GM23338 (cell line): Measurements from ENCODE around the gene MAP2K6. TPM values are rescaled to one million over a fixed set of nuclear protein-coding genes. Genes with fewer than 3 reads are reported as not detected.

Source experiments
- ATAC-seq: fragments of 200-7000 bp; cut with Tn5 transposase; 3 replicates; pipeline ENCODE4 v1.9.1; 2020
- DNase-seq: peaks from one replicate; pipeline ENCODE4 v3.0.0-alpha.2; 2015; ENCODE audit warnings: low spot score
- H2AFZ ChIP-seq: fragments of 200-600 bp; sonication (generic); 2 replicates; pipeline ENCODE4 v1.8.0; 2016; ENCODE audit warnings: antibody characterized with exemption, mild to moderate bottlenecking, moderate library complexity
- H3F3A ChIP-seq: fragments of 200-600 bp; sonication (generic); replicated peaks from 2 replicates; pipeline ENCODE4 v1.8.0; 2017; ENCODE audit warnings: antibody characterized with exemption, mixed run types, low read depth
- H3K27ac ChIP-seq: fragments of 200-600 bp; sonication (generic); 2 replicates; pipeline ENCODE4 v1.6.1; 2016; ENCODE audit warnings: low read depth
- H3K27me3 ChIP-seq: fragments of 200-600 bp; sonication (generic); 2 replicates; pipeline ENCODE4 v1.8.0; 2016; ENCODE audit warnings: mild to moderate bottlenecking, mixed run types, moderate library complexity; ENCODE audit not compliant: insufficient read depth
- H3K36me3 ChIP-seq: fragments of 200-600 bp; sonication (generic); 2 replicates; pipeline ENCODE4 v1.8.0; 2016; ENCODE audit warnings: mild to moderate bottlenecking; ENCODE audit not compliant: insufficient read depth
- H3K4me1 ChIP-seq: fragments of 200-600 bp; sonication (generic); 2 replicates; pipeline ENCODE4 v1.8.0; 2016; ENCODE audit warnings: mild to moderate bottlenecking, moderate library complexity; ENCODE audit not compliant: insufficient read depth
- H3K4me2 ChIP-seq: fragments of 200-600 bp; sonication (generic); 2 replicates; pipeline ENCODE4 v1.7.1; 2017; ENCODE audit warnings: mixed run types
- H3K4me3 ChIP-seq: fragments of 200-600 bp; sonication (generic); 2 replicates; pipeline ENCODE4 v1.6.1; 2016; ENCODE audit warnings: mixed run types
- H3K79me2 ChIP-seq: fragments of 200-600 bp; sonication (generic); replicated peaks from 2 replicates; pipeline ENCODE4 v1.8.0; 2017; ENCODE audit warnings: mild to moderate bottlenecking; ENCODE audit not compliant: insufficient read depth
- H3K9me2 ChIP-seq: fragments of 200-600 bp; sonication (generic); 2 replicates; pipeline ENCODE4 v1.8.0; 2017; ENCODE audit not compliant: insufficient read depth
- H4K20me1 ChIP-seq: fragments of 200-600 bp; sonication (generic); replicated peaks from 2 replicates; pipeline ENCODE4 v1.8.0; 2017; ENCODE audit warnings: mild to moderate bottlenecking; ENCODE audit not compliant: insufficient read depth
- H3K27ac Mint-ChIP-seq: 2 replicates; pipeline ENCODE4 v1.8.0; 2020; ENCODE audit warnings: inconsistent platforms, mild to moderate bottlenecking, moderate library complexity, mixed read lengths
- H3K27me3 Mint-ChIP-seq: 3 replicates; pipeline ENCODE4 v1.8.0; 2022; ENCODE audit warnings: low read depth, mild to moderate bottlenecking, moderate library complexity, mixed read lengths, inconsistent platforms; ENCODE audit not compliant: insufficient read depth, poor library complexity
- H3K36me3 Mint-ChIP-seq: 3 replicates; pipeline ENCODE4 v1.8.0; 2021; ENCODE audit warnings: low read depth, mild to moderate bottlenecking, inconsistent platforms, moderate library complexity, mixed read lengths
- H3K4me1 Mint-ChIP-seq: 3 replicates; pipeline ENCODE4 v1.8.0; 2020; ENCODE audit warnings: mild to moderate bottlenecking, inconsistent platforms, mixed read lengths
- H3K4me3 Mint-ChIP-seq: 3 replicates; pipeline ENCODE4 v1.8.0; 2021; ENCODE audit warnings: moderate library complexity, mild to moderate bottlenecking, inconsistent platforms, mixed read lengths
- H3K9me3 Mint-ChIP-seq: 3 replicates; pipeline ENCODE4 v1.8.0; 2020; ENCODE audit warnings: moderate library complexity, mild to moderate bottlenecking, inconsistent platforms, mixed read lengths
- CREB1 ChIP-seq: fragments of 250-450 bp; sonication (Bioruptor Pico); IDR thresholded peaks from 2 replicates; pipeline ENCODE4 v1.5.0; 2020; ENCODE audit warnings: low read depth, mild to moderate bottlenecking, moderate library complexity
- EZH2 ChIP-seq: fragments of 200-600 bp; sonication (generic); IDR thresholded peaks from one replicate; pipeline ENCODE4 v1.8.0; 2017; ENCODE audit warnings: antibody characterized with exemption, mild to moderate bottlenecking, low read depth; ENCODE audit not compliant: unreplicated experiment
- EZH2phosphoT487 ChIP-seq: fragments of 200-600 bp; sonication (generic); IDR thresholded peaks from one replicate; pipeline ENCODE4 v1.8.1; 2018; ENCODE audit warnings: antibody characterized with exemption; ENCODE audit not compliant: unreplicated experiment
- JUNB ChIP-seq: IDR thresholded peaks from one replicate; pipeline ENCODE4 v1.6.1; 2016; ENCODE audit warnings: antibody characterized with exemption; ENCODE audit not compliant: unreplicated experiment
- STAT1 ChIP-seq: IDR thresholded peaks from one replicate; pipeline ENCODE4 v1.6.1; 2016; ENCODE audit warnings: antibody characterized with exemption; ENCODE audit not compliant: unreplicated experiment
- ZNF114 ChIP-seq: fragments of 250-450 bp; sonication (Bioruptor Pico); IDR thresholded peaks from 2 replicates; pipeline ENCODE4 v1.5.0; 2020; ENCODE audit warnings: mild to moderate bottlenecking, moderate library complexity
- ZNF331 ChIP-seq: fragments of 250-450 bp; sonication (Bioruptor Pico); IDR thresholded peaks from 2 replicates; pipeline ENCODE4 v1.5.0; 2020; ENCODE audit warnings: low read depth, mild to moderate bottlenecking, moderate library complexity
- polyA plus RNA-seq: library from polyadenylated mRNA; unstranded; fragments of >200 nt; fragmentation: Nextera tagmentation; extraction: Ambion mirVana; gene quantifications from 2 replicates; pipeline ENCODE4 v1.2.1, GENCODE V29; 2016
- total RNA-seq: library from RNA; depleted of rRNA; stranded (reverse); fragments of >200 nt; shearing (Covaris generic); gene quantifications from 2 replicates; pipeline ENCODE4 v1.2.3, GENCODE V29; 2014
- TF ChIP-seq, protein P1 (sequence below), 2 experiments: fragments of 200-600 bp in 1 of 2; sonication (generic) in 1 of 2; conservative IDR thresholded peaks; 2 replicates each; pipeline versions ENCODE4 v1.5.1 to v1.6.1; 2016 to 2017; ENCODE audit warnings: antibody characterized with exemption in 2 of 2, low read depth in 2 of 2, mild to moderate bottlenecking in 2 of 2, moderate library complexity in 1 of 2
- TF ChIP-seq, protein P2 (sequence below): IDR thresholded peaks from 2 replicates; pipeline ENCODE4 v1.6.1; 2016; ENCODE audit warnings: antibody characterized with exemption
- TF ChIP-seq, protein P3 (sequence below): fragments of 250-450 bp; sonication (Bioruptor Pico); IDR thresholded peaks from 2 replicates; pipeline ENCODE4 v1.5.0; 2020; ENCODE audit warnings: mild to moderate bottlenecking, moderate library complexity
- TF ChIP-seq, protein P4 (sequence below): IDR thresholded peaks from one replicate; pipeline ENCODE4 v1.6.1; 2018; ENCODE audit warnings: antibody characterized with exemption; ENCODE audit not compliant: unreplicated experiment

Gene MAP2K6
- total and polyA plus RNA-seq, 2 experiments from 2014 or later: 26.3 to 31.1 TPM

DNA sequence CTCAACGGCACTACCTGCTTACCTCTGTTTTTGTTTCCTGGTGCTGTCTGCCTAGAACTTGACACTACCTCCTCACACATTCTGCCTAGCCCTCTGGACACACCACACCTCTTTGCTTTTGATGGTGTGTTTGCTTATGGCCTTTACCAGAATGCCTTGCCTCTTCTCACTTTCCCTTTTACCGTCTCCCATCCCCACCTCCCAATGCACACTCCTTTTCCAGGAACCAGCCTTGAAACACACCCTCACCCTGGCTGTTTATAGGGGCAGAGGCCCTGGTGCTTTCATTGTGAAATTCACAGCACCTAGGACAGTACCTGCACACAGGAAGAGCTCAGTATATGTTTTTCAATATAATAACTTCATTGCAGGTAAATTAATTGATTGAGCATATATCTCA is 56.2 kb downstream of the MAP2K6 start:
- Histone ChIP-seq H3K79me2 (peaks cover 34% of the 10 kb centered on the region), H3K4me2 (no peak overlapping the region), H3K4me3 (no peak overlapping the region), H3K36me3 (no peaks in the 10 kb centered on the region), H4K20me1 (no peaks in the 10 kb centered on the region), H3K27me3 (no peaks in the 10 kb centered on the region), H2AFZ (no peak overlapping the region), H3F3A (no peaks in the 10 kb centered on the region), H3K9me2 (0 out of 2 replicates have a peak, but pooled peaks cover 3% of the 10 kb centered on the region), H3K27ac (no peak overlapping the region), H3K4me1 (peaks cover 20% of the 10 kb centered on the region)
- ATAC-seq: no peak
- peaks cover 25% of the 10 kb centered on the region for H3K36me3 Mint-ChIP-seq
- TF ChIP-seq ZNF331 (CRISPR knock-in tag) (no peak), EZH2phosphoT487 (no peak), STAT1 (no peak), CREB1 (no peak), EZH2 (no peak), JUNB (no peak), ZNF114 (CRISPR knock-in tag) (no peak)
- TF ChIP-seq, protein P1, sequence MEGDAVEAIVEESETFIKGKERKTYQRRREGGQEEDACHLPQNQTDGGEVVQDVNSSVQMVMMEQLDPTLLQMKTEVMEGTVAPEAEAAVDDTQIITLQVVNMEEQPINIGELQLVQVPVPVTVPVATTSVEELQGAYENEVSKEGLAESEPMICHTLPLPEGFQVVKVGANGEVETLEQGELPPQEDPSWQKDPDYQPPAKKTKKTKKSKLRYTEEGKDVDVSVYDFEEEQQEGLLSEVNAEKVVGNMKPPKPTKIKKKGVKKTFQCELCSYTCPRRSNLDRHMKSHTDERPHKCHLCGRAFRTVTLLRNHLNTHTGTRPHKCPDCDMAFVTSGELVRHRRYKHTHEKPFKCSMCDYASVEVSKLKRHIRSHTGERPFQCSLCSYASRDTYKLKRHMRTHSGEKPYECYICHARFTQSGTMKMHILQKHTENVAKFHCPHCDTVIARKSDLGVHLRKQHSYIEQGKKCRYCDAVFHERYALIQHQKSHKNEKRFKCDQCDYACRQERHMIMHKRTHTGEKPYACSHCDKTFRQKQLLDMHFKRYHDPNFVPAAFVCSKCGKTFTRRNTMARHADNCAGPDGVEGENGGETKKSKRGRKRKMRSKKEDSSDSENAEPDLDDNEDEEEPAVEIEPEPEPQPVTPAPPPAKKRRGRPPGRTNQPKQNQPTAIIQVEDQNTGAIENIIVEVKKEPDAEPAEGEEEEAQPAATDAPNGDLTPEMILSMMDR (conservative IDR thresholded peaks at IDR 0.05; ENCODE audit: low read depth in 2 of 2): no peak
- TF ChIP-seq, protein P2, sequence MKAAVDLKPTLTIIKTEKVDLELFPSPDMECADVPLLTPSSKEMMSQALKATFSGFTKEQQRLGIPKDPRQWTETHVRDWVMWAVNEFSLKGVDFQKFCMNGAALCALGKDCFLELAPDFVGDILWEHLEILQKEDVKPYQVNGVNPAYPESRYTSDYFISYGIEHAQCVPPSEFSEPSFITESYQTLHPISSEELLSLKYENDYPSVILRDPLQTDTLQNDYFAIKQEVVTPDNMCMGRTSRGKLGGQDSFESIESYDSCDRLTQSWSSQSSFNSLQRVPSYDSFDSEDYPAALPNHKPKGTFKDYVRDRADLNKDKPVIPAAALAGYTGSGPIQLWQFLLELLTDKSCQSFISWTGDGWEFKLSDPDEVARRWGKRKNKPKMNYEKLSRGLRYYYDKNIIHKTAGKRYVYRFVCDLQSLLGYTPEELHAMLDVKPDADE: no peak
- TF ChIP-seq, protein P3, sequence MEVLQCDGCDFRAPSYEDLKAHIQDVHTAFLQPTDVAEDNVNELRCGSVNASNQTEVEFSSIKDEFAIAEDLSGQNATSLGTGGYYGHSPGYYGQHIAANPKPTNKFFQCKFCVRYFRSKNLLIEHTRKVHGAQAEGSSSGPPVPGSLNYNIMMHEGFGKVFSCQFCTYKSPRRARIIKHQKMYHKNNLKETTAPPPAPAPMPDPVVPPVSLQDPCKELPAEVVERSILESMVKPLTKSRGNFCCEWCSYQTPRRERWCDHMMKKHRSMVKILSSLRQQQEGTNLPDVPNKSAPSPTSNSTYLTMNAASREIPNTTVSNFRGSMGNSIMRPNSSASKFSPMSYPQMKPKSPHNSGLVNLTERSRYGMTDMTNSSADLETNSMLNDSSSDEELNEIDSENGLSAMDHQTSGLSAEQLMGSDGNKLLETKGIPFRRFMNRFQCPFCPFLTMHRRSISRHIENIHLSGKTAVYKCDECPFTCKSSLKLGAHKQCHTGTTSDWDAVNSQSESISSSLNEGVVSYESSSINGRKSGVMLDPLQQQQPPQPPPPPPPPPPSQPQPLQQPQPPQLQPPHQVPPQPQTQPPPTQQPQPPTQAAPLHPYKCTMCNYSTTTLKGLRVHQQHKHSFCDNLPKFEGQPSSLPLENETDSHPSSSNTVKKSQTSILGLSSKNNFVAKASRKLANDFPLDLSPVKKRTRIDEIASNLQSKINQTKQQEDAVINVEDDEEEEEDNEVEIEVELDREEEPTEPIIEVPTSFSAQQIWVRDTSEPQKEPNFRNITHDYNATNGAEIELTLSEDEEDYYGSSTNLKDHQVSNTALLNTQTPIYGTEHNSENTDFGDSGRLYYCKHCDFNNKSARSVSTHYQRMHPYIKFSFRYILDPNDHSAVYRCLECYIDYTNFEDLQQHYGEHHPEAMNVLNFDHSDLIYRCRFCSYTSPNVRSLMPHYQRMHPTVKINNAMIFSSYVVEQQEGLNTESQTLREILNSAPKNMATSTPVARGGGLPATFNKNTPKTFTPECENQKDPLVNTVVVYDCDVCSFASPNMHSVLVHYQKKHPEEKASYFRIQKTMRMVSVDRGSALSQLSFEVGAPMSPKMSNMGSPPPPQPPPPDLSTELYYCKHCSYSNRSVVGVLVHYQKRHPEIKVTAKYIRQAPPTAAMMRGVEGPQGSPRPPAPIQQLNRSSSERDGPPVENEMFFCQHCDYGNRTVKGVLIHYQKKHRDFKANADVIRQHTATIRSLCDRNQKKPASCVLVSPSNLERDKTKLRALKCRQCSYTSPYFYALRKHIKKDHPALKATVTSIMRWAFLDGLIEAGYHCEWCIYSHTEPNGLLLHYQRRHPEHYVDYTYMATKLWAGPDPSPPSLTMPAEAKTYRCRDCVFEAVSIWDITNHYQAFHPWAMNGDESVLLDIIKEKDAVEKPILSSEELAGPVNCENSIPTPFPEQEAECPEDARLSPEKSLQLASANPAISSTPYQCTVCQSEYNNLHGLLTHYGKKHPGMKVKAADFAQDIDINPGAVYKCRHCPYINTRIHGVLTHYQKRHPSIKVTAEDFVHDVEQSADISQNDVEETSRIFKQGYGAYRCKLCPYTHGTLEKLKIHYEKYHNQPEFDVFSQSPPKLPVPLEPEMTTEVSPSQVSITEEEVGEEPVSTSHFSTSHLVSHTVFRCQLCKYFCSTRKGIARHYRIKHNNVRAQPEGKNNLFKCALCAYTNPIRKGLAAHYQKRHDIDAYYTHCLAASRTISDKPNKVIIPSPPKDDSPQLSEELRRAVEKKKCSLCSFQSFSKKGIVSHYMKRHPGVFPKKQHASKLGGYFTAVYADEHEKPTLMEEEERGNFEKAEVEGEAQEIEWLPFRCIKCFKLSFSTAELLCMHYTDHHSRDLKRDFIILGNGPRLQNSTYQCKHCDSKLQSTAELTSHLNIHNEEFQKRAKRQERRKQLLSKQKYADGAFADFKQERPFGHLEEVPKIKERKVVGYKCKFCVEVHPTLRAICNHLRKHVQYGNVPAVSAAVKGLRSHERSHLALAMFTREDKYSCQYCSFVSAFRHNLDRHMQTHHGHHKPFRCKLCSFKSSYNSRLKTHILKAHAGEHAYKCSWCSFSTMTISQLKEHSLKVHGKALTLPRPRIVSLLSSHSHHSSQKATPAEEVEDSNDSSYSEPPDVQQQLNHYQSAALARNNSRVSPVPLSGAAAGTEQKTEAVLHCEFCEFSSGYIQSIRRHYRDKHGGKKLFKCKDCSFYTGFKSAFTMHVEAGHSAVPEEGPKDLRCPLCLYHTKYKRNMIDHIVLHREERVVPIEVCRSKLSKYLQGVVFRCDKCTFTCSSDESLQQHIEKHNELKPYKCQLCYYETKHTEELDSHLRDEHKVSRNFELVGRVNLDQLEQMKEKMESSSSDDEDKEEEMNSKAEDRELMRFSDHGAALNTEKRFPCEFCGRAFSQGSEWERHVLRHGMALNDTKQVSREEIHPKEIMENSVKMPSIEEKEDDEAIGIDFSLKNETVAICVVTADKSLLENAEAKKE (CRISPR knock-in tag): no peak
- TF ChIP-seq, protein P4, sequence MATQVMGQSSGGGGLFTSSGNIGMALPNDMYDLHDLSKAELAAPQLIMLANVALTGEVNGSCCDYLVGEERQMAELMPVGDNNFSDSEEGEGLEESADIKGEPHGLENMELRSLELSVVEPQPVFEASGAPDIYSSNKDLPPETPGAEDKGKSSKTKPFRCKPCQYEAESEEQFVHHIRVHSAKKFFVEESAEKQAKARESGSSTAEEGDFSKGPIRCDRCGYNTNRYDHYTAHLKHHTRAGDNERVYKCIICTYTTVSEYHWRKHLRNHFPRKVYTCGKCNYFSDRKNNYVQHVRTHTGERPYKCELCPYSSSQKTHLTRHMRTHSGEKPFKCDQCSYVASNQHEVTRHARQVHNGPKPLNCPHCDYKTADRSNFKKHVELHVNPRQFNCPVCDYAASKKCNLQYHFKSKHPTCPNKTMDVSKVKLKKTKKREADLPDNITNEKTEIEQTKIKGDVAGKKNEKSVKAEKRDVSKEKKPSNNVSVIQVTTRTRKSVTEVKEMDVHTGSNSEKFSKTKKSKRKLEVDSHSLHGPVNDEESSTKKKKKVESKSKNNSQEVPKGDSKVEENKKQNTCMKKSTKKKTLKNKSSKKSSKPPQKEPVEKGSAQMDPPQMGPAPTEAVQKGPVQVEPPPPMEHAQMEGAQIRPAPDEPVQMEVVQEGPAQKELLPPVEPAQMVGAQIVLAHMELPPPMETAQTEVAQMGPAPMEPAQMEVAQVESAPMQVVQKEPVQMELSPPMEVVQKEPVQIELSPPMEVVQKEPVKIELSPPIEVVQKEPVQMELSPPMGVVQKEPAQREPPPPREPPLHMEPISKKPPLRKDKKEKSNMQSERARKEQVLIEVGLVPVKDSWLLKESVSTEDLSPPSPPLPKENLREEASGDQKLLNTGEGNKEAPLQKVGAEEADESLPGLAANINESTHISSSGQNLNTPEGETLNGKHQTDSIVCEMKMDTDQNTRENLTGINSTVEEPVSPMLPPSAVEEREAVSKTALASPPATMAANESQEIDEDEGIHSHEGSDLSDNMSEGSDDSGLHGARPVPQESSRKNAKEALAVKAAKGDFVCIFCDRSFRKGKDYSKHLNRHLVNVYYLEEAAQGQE: no peak
- no peaks in the 10 kb centered on the region for H3K27me3 Mint-ChIP-seq
- H3K9me3 Mint-ChIP-seq: no peaks in the 10 kb centered on the region; the same call in 2 of the 3 replicates
- H3K4me1 Mint-ChIP-seq: peaks cover 26% of the 10 kb centered on the region
- no peak overlapping the region for H3K4me3 Mint-ChIP-seq
- H3K27ac Mint-ChIP-seq: no peak overlapping the region
- DNase-seq: no peak
